Pericardium fibroblast (primary cell): ENCODE results near the gene TMOD1. TPM values are rescaled to one million over a fixed set of nuclear protein-coding genes. Genes with fewer than 3 reads are reported as not detected.

Experiments
- total RNA-seq: library from RNA; depleted of rRNA; stranded (reverse); fragments of >200 nt; gene quantifications from 2 replicates; pipeline ENCODE4 v1.2.3, GENCODE V29; 2015

The TMOD1 gene
- 0.12 TPM in 1 of 2 replicates, not detected in the other for total RNA-seq

DNA sequence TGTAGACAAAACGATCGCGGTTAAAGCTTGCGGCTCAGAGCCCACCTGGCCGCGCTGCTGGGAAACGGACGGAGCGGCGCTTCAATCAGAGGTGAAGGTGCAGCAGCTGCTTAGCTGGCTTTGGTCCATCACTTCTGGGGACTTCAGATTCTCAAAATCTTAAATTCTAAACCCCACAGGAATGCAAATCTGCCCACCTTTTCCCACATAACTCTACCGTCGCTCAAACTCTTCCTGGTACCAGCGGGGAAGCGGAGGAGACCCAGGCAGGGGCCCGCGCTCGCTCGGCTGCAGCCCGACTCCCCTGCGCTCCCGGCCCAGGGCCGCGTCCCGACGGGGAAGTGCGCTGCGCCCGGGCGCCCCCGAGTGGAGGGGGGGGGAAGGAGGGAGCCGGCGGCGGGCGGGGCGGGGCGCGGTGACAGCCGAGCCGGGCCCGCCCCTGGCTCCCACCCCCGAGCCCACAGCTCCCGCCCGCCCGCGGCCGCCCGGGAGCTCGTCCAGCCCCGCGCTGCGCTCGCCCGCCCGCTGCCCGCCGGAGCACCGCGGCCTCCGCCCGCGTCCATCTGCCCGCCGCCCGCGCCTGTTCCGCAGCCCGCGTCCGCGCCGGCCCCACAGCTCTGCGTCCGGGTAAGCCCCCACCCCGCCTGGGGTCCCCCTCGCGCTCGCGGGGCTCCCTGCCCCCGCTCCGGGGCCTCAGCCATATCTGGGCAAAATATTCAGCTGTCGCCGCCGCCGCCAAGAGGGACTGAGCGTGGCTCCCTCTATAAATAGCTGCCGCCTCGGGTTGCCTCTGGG is at the start of gene TMOD1:
Gene TMOD1, plus strand, starts transcription at position 490 of the 795 bp plus-strand sequence. CDS start 22,523 bp downstream, outside the sequence.

GRCh38 chr9:97632985-97633858 is 131.8 kb downstream of the TMOD1 start, which contains the start of the genes NCBP1 and TSTD2:
Gene NCBP1, plus strand, starts transcription at chr9:97633821. Its CDS starts 61 bp downstream, at chr9:97633882.
Gene TSTD2, minus strand, starts transcription at chr9:97633368. Its CDS starts 5,806 bp downstream, at chr9:97627562.

Other genes starting within 250 kb of the TMOD1 start
- gene CCDC180, start 194.0 kb upstream of the TMOD1 start, total RNA-seq, result 0.23 and 2.1 TPM in 2 replicates
- gene TDRD7, start 89.6 kb upstream of the TMOD1 start, total RNA-seq, result 2.1 and 5.0 TPM in 2 replicates
- 6.6 and 10.0 TPM in 2 replicates for gene TSTD2, start 131.7 kb downstream of the TMOD1 start, total RNA-seq
- gene NCBP1, start 132.2 kb downstream of the TMOD1 start, total RNA-seq, result 16.6 and 41.5 TPM in 2 replicates
- gene XPA, start 195.7 kb downstream of the TMOD1 start, total RNA-seq, result 4.1 and 9.2 TPM in 2 replicates